SU-DHL-6 (cell line): ENCODE results near the gene USP11.
"Not testable (repeated sequence)": the region's sequence is repeated elsewhere in the genome, so short reads cannot be mapped to it uniquely, and the experiment has no call there.

Experiments used
- H2AFZ ChIP-seq: fragments of 200-600 bp; sonication (generic); 2 replicates; pipeline ENCODE4 v1.6.1; 2014; ENCODE audit warnings: low read depth, mild to moderate bottlenecking, moderate library complexity, mixed read lengths, antibody characterized with exemption, low read length; ENCODE audit not compliant: severe bottlenecking
- H3F3A ChIP-seq: fragments of 200-600 bp; shearing (Covaris generic); 2 replicates; pipeline ENCODE4 v1.6.0; 2016; ENCODE audit warnings: antibody characterized with exemption, mild to moderate bottlenecking; ENCODE audit not compliant: insufficient read depth
- H3K27ac ChIP-seq: fragments of 200-600 bp; sonication (generic); 2 replicates; pipeline ENCODE4 v1.5.1; 2016; ENCODE audit warnings: low read depth, mild to moderate bottlenecking, low read length, moderate library complexity, mixed read lengths
- H3K27me3 ChIP-seq: fragments of 200-600 bp; sonication (generic), shearing (Covaris generic); 2 replicates; pipeline ENCODE4 v1.6.0; 2014; ENCODE audit warnings: mild to moderate bottlenecking, low read length
- H3K36me3 ChIP-seq: fragments of 200-600 bp; sonication (generic); 2 replicates; pipeline ENCODE4 v1.6.1; 2014; ENCODE audit warnings: mild to moderate bottlenecking, low read length, mixed read lengths
- H3K4me2 ChIP-seq: fragments of 300-600, 200-600 bp; shearing (Covaris generic), sonication (generic); 2 replicates; pipeline ENCODE4 v1.6.0; 2014; ENCODE audit warnings: low read length, low read depth, mild to moderate bottlenecking; ENCODE audit not compliant: poor library complexity, severe bottlenecking
- H3K4me3 ChIP-seq: fragments of 200-600 bp; sonication (generic); 2 replicates; pipeline ENCODE4 v1.5.1; 2014; ENCODE audit warnings: antibody characterized with exemption, low read length, mild to moderate bottlenecking, mixed read lengths; ENCODE audit not compliant: insufficient read depth, poor library complexity, severe bottlenecking
- H3K79me2 ChIP-seq: fragments of 200-600 bp; sonication (generic); 2 replicates; pipeline ENCODE4 v1.6.1; 2014; ENCODE audit warnings: mild to moderate bottlenecking, low read length, moderate library complexity; ENCODE audit not compliant: insufficient read depth
- H3K9ac ChIP-seq: fragments of 200-600 bp; sonication (generic); 2 replicates; pipeline ENCODE4 v1.7.0; 2014; ENCODE audit warnings: mild to moderate bottlenecking, low read length
- H3K9me2 ChIP-seq: fragments of 200-600 bp; sonication (generic); replicated peaks from 2 replicates; pipeline ENCODE4 v1.6.1; 2014; ENCODE audit warnings: low read length; ENCODE audit not compliant: insufficient read depth
- H3K9me3 ChIP-seq: fragments of 200-600 bp; sonication (generic); 2 replicates; pipeline ENCODE4 v1.6.1; 2014; ENCODE audit warnings: low read length, mixed read lengths; ENCODE audit not compliant: insufficient read depth
- H4K20me1 ChIP-seq: fragments of 200-600 bp; sonication (generic); 2 replicates; pipeline ENCODE4 v1.6.1; 2014; ENCODE audit warnings: low read depth, mild to moderate bottlenecking, antibody characterized with exemption, low read length, moderate library complexity, mixed read lengths
- CTCF ChIP-seq: fragments of 200-600 bp; sonication (generic); IDR thresholded peaks from one replicate; pipeline ENCODE4 v1.5.1; 2017; ENCODE audit warnings: antibody characterized with exemption, mild to moderate bottlenecking, low read length, moderate library complexity; ENCODE audit not compliant: insufficient read depth, poor library complexity, severe bottlenecking
- EZH2phosphoT487 ChIP-seq: fragments of 200-600 bp; sonication (generic), shearing (Covaris generic); conservative IDR thresholded peaks from 2 replicates; pipeline ENCODE4 v1.6.1; 2018; ENCODE audit warnings: mild to moderate bottlenecking, antibody characterized with exemption, low read length, moderate library complexity, mixed read lengths

Gene USP11

GRCh38 chrX:47250017-47250347, 17.2 kb downstream of the USP11 start:
- Histone ChIP-seq H3K4me3 (no peak overlapping the region), H4K20me1 (no peaks in the 10 kb centered on the region), H3K4me2 (no peak overlapping the region), H2AFZ (no peak overlapping the region), H3K9ac (no peak overlapping the region), H3K9me2 (no peaks in the 10 kb centered on the region), H3K9me3 (no peaks in the 10 kb centered on the region), H3F3A (no peaks in the 10 kb centered on the region), H3K79me2 (no peaks in the 10 kb centered on the region), H3K27me3 (no peaks in the 10 kb centered on the region), H3K36me3 (no peaks in the 10 kb centered on the region), H3K27ac (no peak overlapping the region)
- TF ChIP-seq EZH2phosphoT487 (no peak), CTCF (no peak)

- H3K9me3 ChIP-seq, H3F3A ChIP-seq, H3K9me2 ChIP-seq, H3K79me2 ChIP-seq, H3K4me3 ChIP-seq, H4K20me1 ChIP-seq, H2AFZ ChIP-seq, H3K27ac ChIP-seq, H3K4me2 ChIP-seq, H3K27me3 ChIP-seq, H3K9ac ChIP-seq, H3K36me3 ChIP-seq: not testable (repeated sequence)
Observed at GRCh38 chrX:47257620-47258019, 24.8 kb downstream of the USP11 start.

- no peaks in the 10 kb centered on the region for H4K20me1 ChIP-seq
- H3K27ac ChIP-seq = no peak overlapping the region
- no peaks in the 10 kb centered on the region for H3K36me3 ChIP-seq
- H3K9ac ChIP-seq = no peak overlapping the region
- H3K79me2 ChIP-seq = no peaks in the 10 kb centered on the region
- H3K4me2 ChIP-seq = no peak overlapping the region
- no peak overlapping the region for H3K4me3 ChIP-seq
- no peaks in the 10 kb centered on the region for H3F3A ChIP-seq
- TF ChIP-seq CTCF (no peak), EZH2phosphoT487 (no peak)
- no peaks in the 10 kb centered on the region for H3K27me3 ChIP-seq
- no peaks in the 10 kb centered on the region for H3K9me2 ChIP-seq
- no peak overlapping the region for H2AFZ ChIP-seq
- no peaks in the 10 kb centered on the region for H3K9me3 ChIP-seq
Observed at GRCh38 chrX:47264483-47265173, 31.8 kb downstream of the USP11 start.

GRCh38 chrX:47266643-47267042, 33.8 kb downstream of the USP11 start:
- Histone ChIP-seq H3K36me3 (no peaks in the 10 kb centered on the region), H3K4me2 (no peak overlapping the region), H4K20me1 (no peaks in the 10 kb centered on the region), H2AFZ (no peak overlapping the region), H3K4me3 (no peak overlapping the region), H3K27me3 (no peaks in the 10 kb centered on the region), H3K9ac (no peak overlapping the region), H3F3A (no peaks in the 10 kb centered on the region), H3K9me2 (no peaks in the 10 kb centered on the region), H3K27ac (no peak overlapping the region), H3K79me2 (no peaks in the 10 kb centered on the region), H3K9me3 (no peaks in the 10 kb centered on the region)
- TF ChIP-seq EZH2phosphoT487 (no peak), CTCF (no peak)
